Measurements from ENCODE around the gene SHROOM4.

The SHROOM4 gene

GRCh38 chrX:50780144-50780543, 33.9 kb downstream of the SHROOM4 start:
- no peak for DNase-seq

DNA sequence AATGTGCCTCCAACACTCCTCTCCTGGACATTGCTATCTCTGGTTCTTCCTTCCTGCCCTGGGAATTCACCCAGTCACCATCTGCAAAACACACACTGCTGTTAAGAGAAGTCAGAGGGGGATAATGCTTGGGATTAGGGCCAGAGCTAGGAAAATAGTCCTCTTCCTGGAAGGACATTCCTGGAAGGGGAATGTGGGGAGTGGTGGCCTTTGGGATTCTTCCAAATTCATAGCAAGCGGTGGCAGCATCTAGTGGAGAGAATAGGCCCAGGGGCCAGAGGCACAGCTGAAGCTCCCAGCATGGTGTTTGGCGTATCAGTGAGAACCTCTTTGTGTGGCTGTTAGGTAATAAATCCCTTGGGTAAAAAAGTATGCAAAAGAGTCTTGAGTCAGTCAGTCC, 34.3 kb downstream of the SHROOM4 start:
- no peak for DNase-seq

GRCh38 chrX:50778272-50778671, 35.7 kb downstream of the SHROOM4 start:
- no peak for DNase-seq

GRCh38 chrX:50776248-50776647, 37.7 kb downstream of the SHROOM4 start:
- no peak for DNase-seq

GRCh38 chrX:50771382-50771781, 42.6 kb downstream of the SHROOM4 start:
- no peak for DNase-seq

DNA sequence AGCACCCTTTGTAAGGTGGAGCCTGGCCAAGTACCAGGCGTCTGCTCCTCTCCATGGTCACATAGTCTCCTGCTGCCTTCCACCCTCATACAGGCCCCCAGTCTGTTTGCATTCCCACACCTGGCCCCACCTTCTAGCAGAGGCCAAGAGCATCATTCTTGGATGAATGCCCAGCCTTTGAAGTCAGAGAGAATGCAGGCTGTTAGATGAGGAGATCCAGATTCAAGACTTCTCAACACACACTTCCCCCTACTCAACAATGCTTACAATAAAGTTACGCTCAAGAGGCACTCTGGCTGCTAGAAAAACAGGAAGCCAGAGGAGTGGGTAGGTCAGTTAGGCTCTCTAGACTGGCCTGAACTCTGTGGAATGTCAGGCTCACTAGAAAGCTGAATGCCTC, 43.3 kb downstream of the SHROOM4 start:
- DNase-seq: no peak

- no peak for DNase-seq
These were observed 44.5 kb downstream of the SHROOM4 start for GRCh38 chrX:50769389-50770063.

- no peak for DNase-seq
These were observed 45.2 kb downstream of the SHROOM4 start for GRCh38 chrX:50768801-50769200.

DNA sequence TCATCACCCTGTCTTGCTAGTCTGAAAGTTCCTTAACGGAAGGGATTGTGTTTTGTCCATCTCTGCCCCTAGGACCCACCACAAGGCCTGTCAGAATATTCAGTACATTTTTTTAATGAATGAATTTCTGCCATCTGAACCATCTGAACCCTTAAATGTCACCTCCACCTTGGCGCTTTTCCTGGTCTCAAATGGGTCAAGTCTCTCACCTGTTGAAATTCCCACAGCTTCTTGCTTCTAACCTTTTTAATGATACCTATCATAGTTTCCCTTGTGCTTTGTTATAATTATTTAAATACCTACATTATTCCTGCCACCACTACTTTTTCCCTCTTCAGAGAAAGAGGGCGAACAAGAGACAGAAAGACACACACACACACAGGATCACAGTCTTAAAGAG, 48.0 kb downstream of the SHROOM4 start:
- no peak for DNase-seq

DNA sequence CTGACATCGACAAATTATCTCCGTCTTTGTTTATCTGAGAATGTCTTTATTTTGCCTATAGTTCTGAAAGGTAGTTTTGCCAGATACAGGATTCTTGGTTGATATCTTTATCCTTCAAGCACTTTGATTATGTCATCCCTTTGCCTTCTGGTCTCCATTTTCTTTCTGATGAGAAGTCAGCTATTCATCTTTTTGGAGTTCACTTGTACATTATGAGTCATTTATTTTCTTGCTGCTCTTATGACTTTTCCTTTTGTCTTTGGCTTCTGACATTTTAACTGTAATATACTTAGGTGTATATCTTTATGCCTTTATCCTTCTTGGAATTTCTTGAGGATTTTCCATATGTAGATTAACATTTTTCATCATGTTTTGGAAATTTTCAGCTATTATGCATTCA, 51.4 kb downstream of the SHROOM4 start:
- no peak for DNase-seq

DNA sequence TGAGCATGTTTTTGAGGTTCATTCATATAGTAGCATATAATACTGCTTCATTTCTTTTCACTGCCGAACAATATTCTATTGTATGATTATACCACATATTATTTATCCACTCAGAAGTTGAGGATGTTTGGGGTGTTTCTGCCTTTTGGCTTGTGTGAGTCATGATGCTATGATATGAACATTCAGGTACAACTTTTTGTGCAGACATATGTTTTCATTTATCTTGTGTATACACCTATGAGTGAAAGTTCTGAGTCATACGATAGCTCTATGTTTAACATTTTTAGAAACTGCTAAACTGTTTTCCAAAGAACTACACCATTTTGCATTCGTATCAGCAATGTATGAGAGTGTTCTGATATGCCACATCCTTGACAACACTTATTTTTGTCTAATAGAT, 57.7 kb downstream of the SHROOM4 start:
- no peak for DNase-seq

GRCh38 chrX:50751091-50751490, 62.9 kb downstream of the SHROOM4 start:
- no peak for DNase-seq

- DNase-seq: peak; percentile 15
These were observed 66.5 kb downstream of the SHROOM4 start for GRCh38 chrX:50747471-50747900.

- no peak for DNase-seq
These were observed 77.3 kb downstream of the SHROOM4 start for GRCh38 chrX:50736656-50737055.

- DNase-seq: no peak
These were observed 87.7 kb downstream of the SHROOM4 start for GRCh38 chrX:50726296-50726695.

- DNase-seq: no peak
These were observed 88.7 kb downstream of the SHROOM4 start for GRCh38 chrX:50725310-50725709.

- DNase-seq: no peak
These were observed 91.0 kb downstream of the SHROOM4 start for GRCh38 chrX:50723006-50723405.

DNA sequence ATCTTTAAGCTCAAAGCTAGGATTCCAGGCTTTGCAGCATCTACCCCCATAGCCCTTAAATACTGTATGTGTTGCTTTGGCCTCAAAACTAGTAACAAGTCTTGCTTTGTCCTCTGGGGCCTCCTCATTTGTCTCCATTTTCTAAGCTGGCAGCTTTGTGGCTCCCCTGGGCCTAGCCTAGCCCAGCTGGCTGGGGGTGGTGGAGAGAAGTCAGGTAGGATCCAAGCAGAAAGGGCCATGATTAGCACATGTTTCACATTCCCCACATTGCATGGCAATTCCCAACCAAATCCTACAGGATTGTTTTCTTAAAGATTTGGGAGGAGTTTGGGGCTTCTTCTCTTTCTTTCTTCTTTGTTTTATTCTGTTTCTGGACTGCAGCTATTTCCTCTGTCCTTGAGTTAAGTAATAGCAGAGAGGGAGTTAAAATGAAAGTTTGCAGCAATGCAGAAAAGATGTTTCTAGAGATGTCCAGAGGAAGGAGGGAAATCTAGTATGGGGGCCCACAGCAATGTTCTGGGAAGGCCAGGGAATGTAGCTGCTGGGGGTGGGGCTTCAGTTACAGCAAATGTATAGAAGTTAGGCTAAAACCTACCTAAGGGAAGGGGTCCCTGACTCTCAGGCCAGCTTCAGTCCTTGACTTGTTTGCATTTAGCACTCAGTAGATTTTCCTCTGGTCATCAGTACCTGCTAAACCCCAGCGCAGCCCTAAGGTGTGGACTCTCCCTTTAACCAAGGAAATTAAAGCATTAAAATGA, 92.1 kb downstream of the SHROOM4 start:
- no peak for DNase-seq

DNA sequence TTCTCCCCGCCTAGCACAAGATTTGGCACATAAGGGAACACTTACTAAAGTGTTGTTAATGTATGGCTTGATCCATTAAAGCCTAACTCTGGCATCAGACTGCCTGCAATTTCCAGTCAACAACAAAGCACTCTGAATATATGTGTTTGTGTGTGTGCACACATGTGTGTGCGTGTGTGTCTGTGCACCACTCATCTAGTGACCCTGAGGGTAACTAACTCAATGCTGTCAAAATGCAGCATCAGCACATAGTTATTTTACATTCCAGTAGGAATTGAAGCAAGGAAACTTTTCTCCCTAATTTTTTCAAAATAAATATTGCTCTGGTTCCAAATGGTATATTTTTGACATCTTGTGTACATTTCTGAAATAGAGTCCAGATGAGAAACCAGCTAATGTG, 94.4 kb downstream of the SHROOM4 start:
- no peak for DNase-seq

DNA sequence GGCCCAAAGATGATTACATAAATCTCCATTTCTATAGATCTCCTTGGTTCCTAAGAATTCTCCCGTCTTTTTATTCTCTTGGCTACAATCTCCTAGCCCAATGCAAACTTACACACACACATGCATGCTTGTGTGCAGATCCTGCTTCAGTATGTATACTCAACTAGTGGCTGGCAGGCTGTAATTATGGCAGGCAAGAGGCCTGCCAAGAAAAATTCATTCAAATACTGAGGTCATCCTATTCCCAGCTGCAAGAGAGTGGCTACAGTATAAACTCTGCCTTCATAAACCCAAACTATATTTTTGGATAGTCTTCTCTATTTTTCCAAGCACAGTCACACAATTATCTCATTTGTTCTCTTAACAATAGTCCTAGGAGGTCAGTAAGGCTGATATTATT, 95.2 kb downstream of the SHROOM4 start:
- no peak for DNase-seq

GRCh38 chrX:50716706-50717105, 97.3 kb downstream of the SHROOM4 start:
- DNase-seq: no peak

DNA sequence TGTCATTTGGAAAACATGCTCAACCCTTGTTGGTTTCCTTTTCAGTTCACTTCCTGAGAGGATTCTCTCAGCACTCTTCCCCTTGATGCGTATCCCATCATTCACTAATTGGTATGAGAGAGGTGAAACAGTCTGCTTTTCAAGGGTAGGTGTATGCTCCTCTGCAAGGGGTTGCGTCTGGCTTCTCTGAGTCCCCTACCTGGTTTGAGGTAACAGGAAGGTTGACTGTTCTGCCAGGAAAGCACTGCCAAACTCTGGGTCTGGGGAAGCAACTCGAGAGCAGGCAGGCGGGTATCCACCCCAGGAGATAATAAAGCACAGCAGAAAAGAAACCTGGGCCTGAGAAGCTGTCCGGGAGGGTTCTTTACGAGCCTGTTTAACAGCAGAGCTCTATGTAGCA, 101.2 kb downstream of the SHROOM4 start:
- DNase-seq: no peak

DNA sequence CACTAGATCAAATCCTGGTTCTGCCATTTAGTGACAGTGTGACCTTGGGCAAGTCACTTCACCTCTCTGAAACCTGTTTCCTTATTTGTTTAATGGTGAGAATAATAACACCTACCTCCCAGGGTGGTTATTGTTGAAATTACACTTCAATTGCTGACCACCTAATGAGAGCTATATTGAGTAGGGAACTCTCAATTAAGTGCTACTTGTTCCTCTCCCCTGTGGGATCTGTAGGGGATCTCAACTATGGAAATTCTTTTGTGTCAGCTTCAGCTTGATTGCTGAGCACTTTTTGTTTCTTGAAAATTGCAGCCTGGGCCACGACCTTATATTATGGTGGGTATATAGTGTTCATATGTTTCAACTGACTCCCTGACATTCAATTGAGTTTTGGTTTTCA, 102.1 kb downstream of the SHROOM4 start:
- no peak for DNase-seq

GRCh38 chrX:50707955-50708699, 105.9 kb downstream of the SHROOM4 start:
- DNase-seq: no peak

Measured in stimulated activated CD4-positive, alpha-beta T cell treated with anti-CD3 and anti-CD28 coated beads, Interleukin-15, amount 100 ng/mL, for 24 hours (primary cell).